HG03064 (cell line): ENCODE results near the gene PLK1.
"Not testable (repeated sequence)": the region's sequence is repeated elsewhere in the genome, so short reads cannot be mapped to it uniquely, and the experiment has no call there.

Source experiments
- ATAC-seq: cut with Tn5 transposase; IDR thresholded peaks from one replicate; pipeline ENCODE4 v1.9.1; 2021; ENCODE audit warnings: low read depth; ENCODE audit not compliant: unreplicated experiment

PLK1 gene

DNA sequence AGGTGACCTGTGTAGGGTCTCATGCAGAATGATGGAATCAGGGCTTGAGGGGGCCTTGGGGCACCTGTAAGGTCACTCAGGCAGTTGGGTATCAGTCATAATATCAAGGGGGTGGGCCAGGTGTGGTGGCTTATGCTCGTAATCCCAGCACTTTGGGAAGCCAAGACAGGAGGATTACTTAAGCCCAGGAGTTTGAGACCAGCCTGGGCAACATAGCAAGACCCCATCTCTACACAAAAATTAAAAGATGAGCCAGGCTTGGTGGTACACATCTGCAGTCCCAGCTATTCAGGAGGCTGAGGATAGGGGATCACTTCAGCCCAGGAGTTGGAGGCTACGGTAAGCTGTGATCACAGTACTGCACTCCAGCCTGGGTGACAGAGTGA is 26.8 kb downstream of the PLK1 start:
- no peak for ATAC-seq

DNA sequence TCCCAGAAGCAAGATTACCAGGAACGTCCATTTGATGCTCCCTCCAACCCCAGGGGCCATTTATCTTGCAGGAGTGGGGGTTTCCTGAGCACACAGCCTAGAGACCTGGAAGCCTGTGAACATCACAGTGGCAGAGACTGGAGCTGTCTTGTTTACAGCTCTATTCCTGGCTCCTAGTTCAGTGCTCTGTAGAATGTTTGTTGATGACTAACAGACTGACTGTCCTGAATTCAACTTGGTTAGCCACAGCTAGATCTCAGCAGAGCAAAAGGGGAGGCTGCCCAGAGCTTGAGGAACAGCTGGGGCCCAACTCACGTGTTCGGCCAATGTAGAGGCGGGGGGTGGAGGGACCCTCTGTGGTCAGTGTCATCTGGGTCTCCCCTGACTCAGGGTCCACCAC is 27.8 kb downstream of the PLK1 start:
- ATAC-seq, result no peak

DNA sequence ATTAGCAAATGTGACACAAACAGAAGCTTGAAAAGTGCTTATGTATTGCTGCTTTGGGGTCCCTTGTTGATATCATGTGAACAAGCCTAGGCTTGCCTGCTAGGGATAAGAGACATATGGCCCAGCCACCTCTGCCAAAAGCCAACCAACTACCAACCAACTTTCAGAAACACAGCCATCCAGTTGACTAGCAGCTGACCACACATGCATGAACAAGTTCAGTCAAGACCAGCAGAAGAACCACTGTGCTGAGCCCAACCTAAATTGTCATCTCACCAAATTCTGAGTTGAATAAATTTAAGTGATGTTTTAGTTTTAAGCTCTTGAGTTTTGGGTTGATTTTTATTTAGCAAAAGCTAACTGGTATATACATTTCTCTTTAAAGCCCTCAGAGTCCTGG is 30.8 kb downstream of the PLK1 start:
- no peak for ATAC-seq

DNA sequence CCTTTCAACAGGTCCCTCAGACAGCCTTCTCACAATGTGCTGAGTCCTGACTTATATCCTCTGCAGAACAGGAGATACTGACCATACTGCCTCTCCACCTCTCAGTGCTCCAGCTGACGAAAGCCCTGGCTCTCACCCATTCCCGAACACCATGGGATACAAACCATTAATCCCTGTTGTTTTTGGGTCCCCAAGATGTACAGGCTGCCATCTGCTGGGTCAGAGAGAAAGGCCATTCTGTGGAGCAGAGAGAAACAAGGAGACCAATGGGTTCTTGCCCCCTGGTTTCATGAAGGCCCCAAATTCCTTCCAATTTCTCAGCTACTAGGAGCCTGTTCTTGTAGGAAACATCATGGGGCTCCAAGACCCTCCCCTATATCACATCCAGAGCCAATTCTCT is 31.3 kb downstream of the PLK1 start:
- no peak for ATAC-seq

DNA sequence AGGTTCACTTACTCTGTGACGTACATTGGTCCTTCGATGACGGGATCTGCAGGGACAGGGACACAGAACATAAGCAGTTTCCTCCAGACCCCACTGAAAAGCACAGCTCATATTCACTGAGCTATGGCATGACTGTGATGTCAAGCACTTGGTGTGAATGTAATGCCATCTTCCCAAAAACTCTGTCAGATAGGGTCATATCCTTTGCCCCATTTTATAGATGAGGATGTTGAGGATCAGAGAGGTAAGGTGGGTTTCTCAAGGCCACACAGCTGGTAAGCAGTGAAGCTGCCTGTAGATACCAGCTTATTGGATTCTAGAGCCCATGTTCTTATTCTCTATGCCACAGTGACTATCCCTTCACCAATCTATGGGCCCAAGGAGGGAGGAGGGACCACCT is 31.8 kb downstream of the PLK1 start:
- no peak for ATAC-seq

DNA sequence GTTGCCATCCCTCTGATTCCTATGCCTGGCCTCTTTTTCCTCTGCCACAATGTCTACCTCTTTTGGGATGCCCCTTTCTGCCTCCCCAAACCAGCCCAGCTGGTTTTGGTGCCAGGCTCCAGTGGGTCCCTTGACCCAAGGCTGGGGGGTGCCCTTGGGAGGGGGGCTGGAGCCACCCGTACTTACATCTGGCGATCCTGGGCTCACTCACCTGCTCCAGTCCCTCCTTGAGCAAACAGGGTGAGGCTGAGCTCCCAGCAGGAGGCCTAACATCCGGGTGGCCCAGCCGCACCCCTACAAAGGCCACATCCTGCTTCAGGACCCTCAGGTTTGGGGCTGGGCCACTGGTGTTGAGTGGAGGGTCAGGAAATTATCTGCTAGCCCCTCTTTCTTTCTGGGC is 33.1 kb downstream of the PLK1 start:
- no peak for ATAC-seq

DNA sequence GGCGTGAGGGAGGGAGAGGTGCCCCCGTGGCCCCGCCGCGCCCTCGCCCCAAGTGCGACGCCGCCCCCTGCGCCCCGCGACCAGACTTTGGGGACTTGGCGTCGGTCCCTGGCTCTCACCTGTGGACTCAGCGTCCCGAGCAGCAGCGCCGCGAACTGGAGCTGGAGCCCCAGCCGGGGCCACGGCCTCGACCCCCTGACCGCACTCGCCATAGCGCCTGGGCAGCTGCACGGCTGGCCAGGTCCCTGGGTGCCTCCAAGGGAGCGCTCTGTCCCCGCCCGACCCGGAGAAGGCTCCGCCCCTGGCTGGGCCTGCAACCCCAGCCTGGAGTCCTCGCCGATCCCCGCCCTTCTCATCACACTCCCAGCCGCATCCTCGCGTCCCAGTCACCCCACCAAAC is 34.3 kb downstream of the PLK1 start, which contains the start of gene ERN2:
Gene ERN2, minus strand, starts transcription at position 247 of the 400 bp plus-strand sequence. Its CDS starts 35 bp downstream, at position 212.
- ATAC-seq, result no peak

DNA sequence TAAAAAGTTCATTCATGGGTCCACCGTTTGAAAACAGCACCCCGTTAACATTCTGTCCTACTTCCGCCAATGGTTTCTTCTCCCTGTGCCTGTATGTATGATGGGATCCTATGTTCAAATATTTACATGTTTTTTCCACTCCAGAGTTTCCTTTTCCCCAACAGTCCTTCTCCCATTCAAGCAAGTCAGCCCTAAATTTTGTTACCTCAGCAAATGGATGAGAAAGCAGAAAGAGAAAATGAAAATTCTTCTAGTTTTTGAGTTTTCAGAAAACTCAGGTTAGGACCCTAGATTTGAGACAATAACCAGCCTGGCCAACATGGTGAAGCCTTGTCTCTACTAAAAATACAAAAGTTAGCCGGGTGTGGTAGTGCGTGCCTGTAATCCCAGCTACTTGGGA is 37.8 kb downstream of the PLK1 start:
- no peak for ATAC-seq

DNA sequence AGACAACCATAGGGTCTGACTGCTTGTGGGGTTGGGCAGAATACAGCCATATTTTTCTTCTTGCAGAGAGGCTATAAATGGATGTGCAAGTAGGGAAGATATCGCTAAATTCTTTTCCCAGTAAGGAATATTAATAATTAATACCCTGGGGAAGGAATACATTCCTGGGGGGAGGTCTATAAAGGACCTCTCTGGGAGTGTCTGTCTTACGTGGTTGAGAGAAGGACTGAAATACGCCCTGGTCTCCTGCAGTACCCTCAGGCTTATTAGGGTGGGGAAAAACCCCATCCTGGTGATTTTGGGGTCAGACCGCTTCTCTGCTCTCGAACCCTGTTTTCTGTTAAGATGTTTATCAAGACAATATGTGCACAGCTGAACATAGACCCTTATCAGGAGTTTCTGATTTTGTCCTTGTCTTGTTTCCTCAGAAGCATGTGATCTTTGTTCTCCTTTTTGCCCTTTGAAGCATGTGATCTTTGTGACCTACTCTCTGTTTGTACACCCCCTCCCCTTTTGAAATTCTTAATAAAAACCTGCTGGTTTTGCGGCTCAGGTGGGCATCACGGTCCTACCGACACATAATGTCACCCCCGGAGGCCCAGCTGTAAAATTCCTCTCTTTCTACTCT is 44.0 kb downstream of the PLK1 start:
- not testable (repeated sequence) for ATAC-seq

DNA sequence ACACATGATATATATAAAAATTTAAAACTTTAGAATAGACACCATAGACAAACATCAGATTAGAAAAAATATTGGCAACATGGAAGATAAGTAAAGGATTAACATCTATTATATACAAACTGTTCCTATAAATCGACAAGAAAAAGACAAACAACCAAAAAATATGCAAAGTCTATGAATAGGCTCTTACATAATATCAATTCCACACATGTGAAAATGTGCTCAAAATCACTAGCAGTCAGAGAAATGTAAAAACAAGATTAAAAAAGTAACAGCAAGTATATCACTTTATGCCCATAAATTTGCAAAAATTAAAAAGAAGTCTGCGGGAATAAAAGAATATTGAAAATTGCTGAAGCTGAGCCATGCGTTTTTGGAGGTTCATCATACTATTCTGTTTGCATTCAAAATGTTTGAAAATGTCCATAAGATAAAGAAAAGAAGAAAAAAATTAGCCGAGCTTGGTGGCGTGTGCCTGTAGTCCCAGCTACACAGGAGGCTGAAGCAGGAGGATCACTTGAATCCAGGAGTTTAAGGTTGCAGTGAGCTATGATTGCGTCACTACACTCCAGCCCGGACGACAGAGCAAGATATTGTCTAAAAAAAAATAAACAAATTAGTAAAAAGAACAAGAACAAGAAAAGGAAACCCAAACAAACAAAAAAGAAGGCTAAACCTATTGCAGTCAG is 45.6 kb downstream of the PLK1 start:
- no peak for ATAC-seq

DNA sequence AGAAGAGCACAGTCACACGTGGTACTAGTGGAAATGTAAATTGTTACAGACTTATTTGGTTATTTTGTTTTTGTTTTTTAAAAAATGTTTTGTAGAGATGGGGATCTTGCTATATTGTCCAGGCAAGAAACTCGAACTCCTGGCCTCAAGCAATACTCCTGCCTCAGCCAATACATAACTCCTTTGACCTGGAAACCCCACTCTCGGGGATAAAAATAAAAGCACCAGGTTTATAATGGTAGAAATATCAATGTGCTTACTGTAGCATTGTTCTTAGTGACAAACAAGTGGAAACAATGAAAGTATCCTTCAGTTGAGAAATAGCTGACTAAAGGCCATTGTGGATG is 46.1 kb downstream of the PLK1 start:
- ATAC-seq, result no peak

DNA sequence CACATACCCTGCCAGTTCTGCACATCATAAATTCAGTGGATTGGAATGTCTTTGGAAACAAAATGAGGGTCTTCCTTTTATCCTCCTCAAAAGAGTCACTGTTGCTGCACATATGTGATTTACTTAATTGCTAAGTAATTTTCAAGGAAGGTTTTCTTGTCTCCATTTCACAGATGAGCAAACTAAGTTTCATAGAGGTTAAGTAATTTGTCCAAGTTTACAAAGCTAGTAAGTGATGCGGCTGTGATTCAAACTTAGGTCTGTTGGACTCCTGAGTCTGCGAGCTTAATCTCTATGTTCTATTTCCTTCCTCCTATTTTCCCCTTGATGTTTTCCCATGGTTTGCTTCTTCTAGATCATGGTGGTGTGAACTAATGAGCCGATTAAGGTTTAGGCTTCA is 48.0 kb downstream of the PLK1 start:
- ATAC-seq, result no peak

DNA sequence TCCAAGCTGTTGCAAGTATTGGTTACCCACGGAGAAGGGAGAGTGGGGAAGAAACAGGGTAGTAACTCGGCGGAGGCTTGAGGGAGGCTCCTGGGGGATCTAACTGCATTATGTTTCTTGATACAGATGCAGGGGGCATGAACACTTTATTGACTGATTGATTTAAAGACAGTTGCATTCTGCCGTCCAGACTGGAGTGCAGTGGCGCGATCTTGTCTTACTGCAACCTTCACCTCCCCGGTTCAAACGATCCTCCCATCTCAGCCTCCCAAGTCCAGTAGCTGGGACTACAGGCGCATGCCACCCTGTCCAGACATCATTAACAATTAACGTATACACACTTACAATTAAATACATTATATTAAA is 49.4 kb downstream of the PLK1 start:
- ATAC-seq, result no peak

DNA sequence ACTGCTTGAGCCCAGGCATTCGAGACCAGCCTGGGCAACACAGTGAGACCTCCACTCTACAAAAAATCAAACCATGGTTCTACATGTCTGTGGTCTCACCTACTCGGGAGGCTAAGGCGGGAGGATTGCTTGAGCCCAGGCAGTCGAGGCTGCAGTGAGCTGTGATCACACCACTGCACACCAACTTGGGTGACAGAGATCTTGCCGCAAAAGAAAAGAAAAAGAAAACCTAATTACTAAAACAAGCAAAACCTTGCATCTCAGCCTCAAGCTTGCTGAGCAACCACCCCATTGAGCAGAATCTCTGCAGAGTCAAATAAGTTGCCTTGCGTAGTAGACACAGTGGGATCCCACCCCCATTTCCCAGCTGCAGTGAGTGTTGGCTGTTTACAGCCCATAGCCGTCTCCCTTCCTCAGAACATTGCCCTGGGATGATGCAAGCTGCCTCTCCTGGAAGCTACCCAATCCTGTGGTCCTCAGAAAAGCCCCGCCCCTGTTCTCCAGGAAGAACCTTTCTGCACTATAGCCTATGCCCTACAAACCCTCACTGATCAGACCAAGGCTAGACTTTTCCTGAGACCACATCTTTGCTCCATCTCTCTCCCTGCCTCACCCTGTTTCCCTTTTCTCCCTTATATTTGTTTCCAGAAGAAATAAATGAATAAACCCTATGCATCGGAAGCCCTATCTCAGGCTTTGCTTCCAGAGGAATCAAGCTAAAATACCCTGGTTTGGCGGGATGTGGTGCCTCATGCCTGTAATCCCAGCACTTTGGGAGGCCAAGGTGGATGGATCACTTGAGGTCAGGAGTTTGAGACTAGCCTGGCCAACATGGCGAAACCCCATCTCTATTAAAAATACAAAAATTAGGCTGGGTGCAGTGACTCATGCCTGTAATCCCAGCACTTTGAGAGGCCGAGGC is 51.1 kb downstream of the PLK1 start:
- no peak for ATAC-seq

DNA sequence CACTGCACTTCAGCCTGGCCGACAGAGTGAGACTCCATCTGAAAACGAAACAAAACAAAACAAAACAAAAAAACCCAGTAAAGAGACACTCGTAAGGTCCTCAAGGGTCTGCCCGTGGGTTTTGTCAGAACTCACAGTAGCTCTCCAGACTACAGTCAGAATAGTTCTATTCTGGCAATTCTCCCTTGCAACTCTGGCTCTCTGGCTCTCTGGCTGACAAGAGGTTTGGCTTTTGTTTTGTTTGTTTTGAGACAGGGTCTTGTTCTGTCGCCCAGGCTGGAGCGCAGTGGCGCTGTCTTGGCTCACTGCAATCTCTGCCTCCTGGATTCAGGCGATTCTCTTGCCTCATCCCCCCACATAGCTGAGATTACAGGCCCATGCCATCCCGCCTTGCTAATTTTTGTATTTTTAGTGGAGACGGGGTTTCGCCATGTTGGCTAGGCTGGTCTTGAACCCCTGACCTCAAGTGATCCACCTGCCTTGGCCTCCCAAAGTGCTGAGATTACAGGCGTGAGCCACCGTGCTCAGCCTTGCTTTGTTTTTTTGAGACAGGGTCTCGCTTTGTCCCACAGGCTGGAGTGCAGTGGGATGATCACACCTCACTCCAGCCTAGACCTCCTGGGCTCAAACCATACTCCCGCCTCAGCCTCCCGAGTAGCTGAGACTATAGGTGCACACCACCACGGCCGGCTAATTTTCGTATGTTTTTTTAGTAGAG is 55.6 kb downstream of the PLK1 start:
- ATAC-seq, result no peak

DNA sequence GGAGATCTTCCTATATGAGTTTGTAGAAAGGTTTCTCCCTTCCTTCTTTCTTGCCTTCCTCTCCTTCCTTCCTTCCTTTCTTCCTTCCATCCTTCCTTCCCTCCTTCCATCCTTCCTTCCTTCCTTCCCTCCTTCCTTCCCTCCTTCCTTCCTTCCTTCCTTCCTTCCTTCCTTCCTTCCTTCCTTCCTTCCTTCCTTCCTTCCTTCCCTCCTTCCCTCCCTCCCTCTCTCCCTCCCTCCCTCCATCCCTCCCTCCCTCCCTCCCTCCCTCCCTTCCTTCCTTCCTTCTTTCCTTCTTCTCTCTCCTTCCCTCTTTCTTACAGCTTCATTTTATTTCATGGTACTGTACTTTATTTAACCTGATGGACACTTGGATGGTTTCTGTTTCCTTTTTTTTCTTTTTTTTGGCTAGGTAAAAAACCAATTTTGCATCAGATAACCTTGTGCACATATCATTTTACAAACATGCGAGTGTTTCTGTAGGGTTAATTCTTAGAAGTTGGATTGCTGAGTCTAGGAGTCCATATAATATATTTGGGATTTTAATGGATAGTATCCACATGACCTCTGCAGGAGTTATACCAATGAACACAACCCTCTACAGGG is 58.8 kb downstream of the PLK1 start:
- ATAC-seq, result not testable (repeated sequence)

DNA sequence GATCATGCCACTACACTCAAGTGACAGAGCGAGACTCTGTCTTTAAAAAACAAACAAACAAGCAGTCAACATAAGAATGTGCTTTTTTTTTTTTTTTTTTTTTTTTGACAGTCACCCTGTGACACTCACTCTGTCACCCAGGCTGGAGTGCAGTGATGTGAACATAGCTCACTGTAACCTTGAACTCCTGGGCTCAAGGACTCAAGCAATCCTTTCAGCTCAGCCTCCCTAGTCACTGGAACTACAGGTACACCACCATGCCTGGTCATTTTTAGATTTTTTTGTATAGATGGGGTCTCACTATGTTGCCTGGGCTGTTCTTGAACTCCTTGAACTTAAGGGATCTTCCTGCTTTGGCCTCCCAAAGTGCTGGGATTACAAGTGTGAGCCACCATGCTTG is 60.8 kb downstream of the PLK1 start:
- ATAC-seq, result no peak
